OCI-LY7 (cell line): Measurements from ENCODE around the gene COL18A1. TPM values are rescaled to one million over a fixed set of nuclear protein-coding genes. Genes with fewer than 3 reads are reported as not detected.

Source experiments
- BruUV-seq: library from RNA; stranded (reverse); fragments of 400-500 nt; replicated peaks from 2 replicates; lab custom pipeline; 2021; lab: Mats Ljungman, UMichigan
- CTCF ChIA-PET: fragments of 300-600 bp; sonication (Branson Sonifier 250); formaldehyde crosslinking; loops from one replicate; lab custom pipeline; 2022; ENCODE audit warnings: antibody characterized with exemption; ENCODE audit not compliant: unreplicated experiment; lab: Charles Lee
- POLR2A ChIA-PET: fragments of 300-600 bp; sonication (Branson Sonifier 250); formaldehyde crosslinking; loops from one replicate; lab custom pipeline; 2022; ENCODE audit warnings: antibody characterized with exemption; lab: Charles Lee
- DNase-seq: peaks from one replicate; pipeline ENCODE4 v3.0.0-alpha.2; 2015; ENCODE audit warnings: low spot score
- H2AFZ ChIP-seq: fragments of 200-600 bp; sonication (generic), shearing (Covaris generic); 2 replicates; pipeline ENCODE4 v1.6.1; 2014; ENCODE audit warnings: mild to moderate bottlenecking, antibody characterized with exemption, low read length, moderate library complexity
- H3K27ac ChIP-seq: fragments of 200-600 bp; sonication (generic); 2 replicates; pipeline ENCODE4 v1.5.1; 2014; ENCODE audit warnings: mixed run types, low read depth, mild to moderate bottlenecking, moderate library complexity, low read length, inconsistent platforms; ENCODE audit not compliant: poor library complexity, severe bottlenecking
- H3K36me3 ChIP-seq: fragments of 200-600 bp; sonication (generic); 2 replicates; pipeline ENCODE4 v1.6.1; 2014; ENCODE audit warnings: mild to moderate bottlenecking, antibody characterized with exemption, low read length, moderate library complexity, mixed read lengths; ENCODE audit not compliant: insufficient read depth
- H3K4me1 ChIP-seq: fragments of 200-600 bp; sonication (generic); 2 replicates; pipeline ENCODE4 v1.5.1; 2014; ENCODE audit warnings: mild to moderate bottlenecking, low read length; ENCODE audit not compliant: insufficient read depth, poor library complexity, severe bottlenecking
- H3K4me2 ChIP-seq: fragments of 200-600 bp; sonication (generic); 2 replicates; pipeline ENCODE4 v1.6.1; 2014; ENCODE audit warnings: mild to moderate bottlenecking, low read length
- H3K4me3 ChIP-seq: fragments of 200-600 bp; sonication (generic); 2 replicates; pipeline ENCODE4 v1.5.1; 2014; ENCODE audit warnings: mild to moderate bottlenecking, low read depth, low read length; ENCODE audit not compliant: poor library complexity, severe bottlenecking
- H3K79me2 ChIP-seq: fragments of 200-600 bp; sonication (generic); 2 replicates; pipeline ENCODE4 v1.6.1; 2016; ENCODE audit warnings: low read depth, mild to moderate bottlenecking, low read length, moderate library complexity, mixed read lengths; ENCODE audit not compliant: insufficient read depth
- H3K9me2 ChIP-seq: fragments of 200-600 bp; sonication (generic); 2 replicates; pipeline ENCODE4 v1.6.1; 2016; ENCODE audit warnings: mild to moderate bottlenecking, low read length, mixed read lengths; ENCODE audit not compliant: insufficient read depth
- H3K9me3 ChIP-seq: fragments of 200-600 bp; sonication (generic); 2 replicates; pipeline ENCODE4 v1.6.1; 2014; ENCODE audit warnings: mild to moderate bottlenecking, mixed run types, low read length, mixed read lengths
- H4K20me1 ChIP-seq: fragments of 200-600 bp; sonication (generic); 2 replicates; pipeline ENCODE4 v1.6.1; 2014; ENCODE audit warnings: mild to moderate bottlenecking, antibody characterized with exemption, low read length, moderate library complexity, mixed read lengths; ENCODE audit not compliant: insufficient read depth
- EZH2phosphoT487 ChIP-seq: fragments of 200-600 bp; sonication (generic); IDR thresholded peaks from 2 replicates; pipeline ENCODE4 v1.6.1; 2018; ENCODE audit warnings: low read depth, borderline replicate concordance, mild to moderate bottlenecking, mixed run types, antibody characterized with exemption, low read length, moderate library complexity, mixed read lengths
- intact Hi-C: fragments of 100-400 bp; cut with micrococcal nuclease; formaldehyde crosslinking; loops from one replicate; pipeline ENCODE4 v1.10.0; 2022; ENCODE audit not compliant: unreplicated experiment
- total RNA-seq, 2 experiments: library from RNA; depleted of rRNA in 1 of 2; stranded (reverse); fragments of >200 nt in 1 of 2; shearing (Covaris generic) in 1 of 2; gene quantifications; 2 replicates each; pipeline ENCODE4 v1.2.3, GENCODE V29; 2014 to 2022
- TF ChIP-seq, protein P1 (sequence below): fragments of 200-600 bp; sonication (generic); conservative IDR thresholded peaks from 2 replicates; pipeline ENCODE4 v1.5.1; 2014; ENCODE audit warnings: mild to moderate bottlenecking, antibody characterized with exemption, low read length, moderate library complexity, mixed read lengths

COL18A1 gene
- total RNA-seq, 2 experiments from 2014 or later, result 0.23 to 7.4 TPM

DNA sequence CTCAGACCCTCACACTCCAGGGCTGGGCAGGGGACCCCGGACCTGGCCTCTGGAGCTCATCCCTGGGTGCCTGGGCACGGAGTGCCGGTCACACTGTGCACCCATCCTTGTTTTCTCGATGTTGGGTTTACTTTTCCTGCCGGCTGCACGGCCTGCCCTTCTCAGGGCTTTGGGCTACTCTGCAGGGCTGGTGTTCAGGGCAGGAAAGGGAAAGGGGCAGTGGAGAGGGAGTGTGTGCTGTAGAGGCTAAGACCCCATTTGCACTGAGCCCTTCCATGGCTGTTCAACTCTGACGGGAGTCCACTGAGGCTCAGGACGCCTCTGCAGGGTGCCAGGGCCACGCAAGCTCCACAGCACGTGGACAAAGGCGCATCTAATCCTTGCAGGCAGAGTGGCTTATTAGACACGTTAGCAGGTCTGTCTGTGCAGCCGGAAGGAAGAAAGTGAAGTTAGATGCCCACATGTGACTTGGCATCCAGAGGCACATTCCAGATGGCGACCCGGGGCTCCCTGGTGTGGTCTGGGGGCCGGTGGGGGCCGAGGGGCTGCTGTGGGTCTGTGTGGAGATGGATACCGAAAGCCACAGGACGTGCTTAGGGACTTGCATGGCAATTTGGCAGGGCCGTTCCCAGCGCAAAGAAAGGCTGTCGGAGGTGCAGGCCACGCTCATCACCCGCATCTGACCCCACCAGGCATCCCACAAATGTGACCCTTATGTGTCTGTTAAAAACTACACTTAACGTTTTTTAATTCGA lies 33.6 kb downstream of the COL18A1 start:
- Histone ChIP-seq H3K36me3 (no peaks in the 10 kb centered on the region), H4K20me1 (no peaks in the 10 kb centered on the region), H3K79me2 (no peaks in the 10 kb centered on the region), H2AFZ (no peak overlapping the region), H3K27ac (no peak overlapping the region), H3K4me1 (no peaks in the 10 kb centered on the region), H3K4me3 (no peak overlapping the region), H3K9me2 (no peaks in the 10 kb centered on the region), H3K4me2 (no peak overlapping the region), H3K9me3 (no peaks in the 10 kb centered on the region)
- no TSS peak for BruUV-seq
- intact Hi-C loops, result loop anchor here (1.0 kb wide), 2 partner anchors 146 to 298 kb away; no protein-coding TSS in a partner anchor
- DNase-seq, result no peak
- ChIA-PET POLR2A (no interaction called here), CTCF (no interaction called here)
- TF ChIP-seq EZH2phosphoT487, result no peak
- TF ChIP-seq, protein P1, sequence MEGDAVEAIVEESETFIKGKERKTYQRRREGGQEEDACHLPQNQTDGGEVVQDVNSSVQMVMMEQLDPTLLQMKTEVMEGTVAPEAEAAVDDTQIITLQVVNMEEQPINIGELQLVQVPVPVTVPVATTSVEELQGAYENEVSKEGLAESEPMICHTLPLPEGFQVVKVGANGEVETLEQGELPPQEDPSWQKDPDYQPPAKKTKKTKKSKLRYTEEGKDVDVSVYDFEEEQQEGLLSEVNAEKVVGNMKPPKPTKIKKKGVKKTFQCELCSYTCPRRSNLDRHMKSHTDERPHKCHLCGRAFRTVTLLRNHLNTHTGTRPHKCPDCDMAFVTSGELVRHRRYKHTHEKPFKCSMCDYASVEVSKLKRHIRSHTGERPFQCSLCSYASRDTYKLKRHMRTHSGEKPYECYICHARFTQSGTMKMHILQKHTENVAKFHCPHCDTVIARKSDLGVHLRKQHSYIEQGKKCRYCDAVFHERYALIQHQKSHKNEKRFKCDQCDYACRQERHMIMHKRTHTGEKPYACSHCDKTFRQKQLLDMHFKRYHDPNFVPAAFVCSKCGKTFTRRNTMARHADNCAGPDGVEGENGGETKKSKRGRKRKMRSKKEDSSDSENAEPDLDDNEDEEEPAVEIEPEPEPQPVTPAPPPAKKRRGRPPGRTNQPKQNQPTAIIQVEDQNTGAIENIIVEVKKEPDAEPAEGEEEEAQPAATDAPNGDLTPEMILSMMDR, result no peak

DNA sequence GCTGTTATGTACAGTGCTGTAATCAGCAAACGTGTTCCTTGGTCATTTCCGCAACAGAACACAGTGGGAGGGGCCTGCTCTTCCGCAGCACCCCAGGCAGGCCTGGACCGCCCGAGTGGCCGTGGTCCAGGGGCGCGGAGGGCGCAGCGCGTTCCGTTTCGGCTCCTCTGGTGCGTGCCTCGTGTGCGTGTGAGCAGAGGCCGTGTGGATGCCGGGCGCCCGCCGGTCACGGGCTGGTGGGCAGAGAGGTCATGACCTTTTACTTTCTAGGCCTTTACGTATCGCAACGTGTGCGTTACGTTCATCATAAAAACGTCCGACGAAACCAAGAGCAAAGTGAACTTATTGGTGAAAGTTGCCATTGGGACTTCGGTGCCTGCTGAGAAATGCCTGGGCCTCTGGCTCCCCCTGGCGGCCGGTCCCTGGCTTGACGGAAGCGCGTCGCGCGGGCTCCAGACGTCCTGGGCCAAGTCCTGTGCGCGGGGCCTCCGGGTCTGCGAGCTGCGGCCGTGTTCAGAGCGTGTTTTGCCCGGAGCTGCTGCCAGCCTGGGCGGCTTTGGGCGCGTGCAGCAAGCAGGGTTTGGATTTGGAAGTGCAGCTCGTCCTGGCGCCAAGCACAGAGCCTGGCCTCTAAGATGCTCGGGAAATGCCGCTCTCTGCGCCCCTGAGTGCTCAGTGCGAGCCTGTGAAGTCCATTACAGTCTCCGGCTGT lies 34.4 kb downstream of the COL18A1 start:
- BruUV-seq, result no TSS peak
- DNase-seq, result peak; percentile 65
- H3K4me3 ChIP-seq, result no peak overlapping the region

More for the DNA sequence above, 34.4 kb downstream of the COL18A1 start:
- H3K4me2 ChIP-seq, result no peak overlapping the region
- no peak for TF ChIP-seq EZH2phosphoT487
- TF ChIP-seq, protein P1, result peak; percentile 82
- POLR2A ChIA-PET, result no interaction called here
- H3K79me2 ChIP-seq, result no peaks in the 10 kb centered on the region
- H3K9me2 ChIP-seq, result no peaks in the 10 kb centered on the region
- no peaks in the 10 kb centered on the region for H4K20me1 ChIP-seq
- H3K4me1 ChIP-seq, result no peaks in the 10 kb centered on the region
- H3K27ac ChIP-seq, result no peak overlapping the region
- CTCF ChIA-PET, result no interaction called here
- no peaks in the 10 kb centered on the region for H3K9me3 ChIP-seq
- intact Hi-C loops, result loop anchor here (1.0 kb wide), 2 partner anchors 147 to 299 kb away; no protein-coding TSS in a partner anchor
- H3K36me3 ChIP-seq, result no peaks in the 10 kb centered on the region
- no peak overlapping the region for H2AFZ ChIP-seq
